Keratinocyte (primary cell): Measurements from ENCODE around the gene GJA8. TPM values are rescaled to one million over a fixed set of nuclear protein-coding genes. Genes with fewer than 3 reads are reported as not detected.

ENCODE experiments used
- DNase-seq: peaks from one replicate; pipeline ENCODE4 v3.0.0-alpha.2; 2011; ENCODE audit warnings: low read depth, missing footprints, low spot score
- FAIRE-seq: peaks from 2 replicates; lab custom pipeline; 2011; peaks lifted over from hg19 to GRCh38; lab: Jason Lieb, UNC
- H2AFZ ChIP-seq: 2 replicates; pipeline ENCODE4 v1.6.0; 2012; ENCODE audit warnings: low read length, control low read depth, inconsistent platforms; ENCODE audit not compliant: control insufficient read depth
- H3K27ac ChIP-seq: 2 replicates; pipeline ENCODE4 v1.5.1; 2011; ENCODE audit warnings: low read length; ENCODE audit not compliant: control insufficient read depth, insufficient read depth
- H3K27me3 ChIP-seq: 3 replicates; pipeline ENCODE4 v1.6.0; 2011; ENCODE audit warnings: low read length; ENCODE audit not compliant: control insufficient read depth, insufficient read depth; ENCODE audit errors: extremely low read depth
- H3K36me3 ChIP-seq, 2 experiments: 2 replicates in 1 of 2; 3 replicates in 1 of 2; pipeline ENCODE4 v1.5.1; 2011; ENCODE audit warnings: low read length in 2 of 2, mild to moderate bottlenecking in 1 of 2; ENCODE audit not compliant: control insufficient read depth in 2 of 2, insufficient read depth in 2 of 2; ENCODE audit errors: extremely low read depth in 1 of 2
- H3K4me1 ChIP-seq: 3 replicates; pipeline ENCODE4 v1.5.1; 2011; ENCODE audit warnings: low read length; ENCODE audit not compliant: control insufficient read depth, insufficient read depth; ENCODE audit errors: extremely low read depth
- H3K4me2 ChIP-seq: 3 replicates; pipeline ENCODE4 v1.6.0; 2011; ENCODE audit warnings: low read depth, low read length; ENCODE audit not compliant: control insufficient read depth, insufficient read depth; ENCODE audit errors: extremely low read depth
- H3K4me3 ChIP-seq, 3 experiments: fragments of 200-600 bp in 1 of 3; sonication (generic) in 1 of 3; 2 replicates in 2 of 3; 3 replicates in 1 of 3; pipeline ENCODE4 v1.5.1; 2011 to 2016; ENCODE audit warnings: low read length in 3 of 3, mild to moderate bottlenecking in 3 of 3, control low read depth in 2 of 3, inconsistent platforms in 1 of 3, low read depth in 1 of 3, mixed read lengths in 1 of 3, mixed run types in 1 of 3, moderate library complexity in 1 of 3; ENCODE audit not compliant: control insufficient read depth in 2 of 3, insufficient read depth in 2 of 3; ENCODE audit errors: extremely low read depth in 1 of 3
- H3K79me2 ChIP-seq: 2 replicates; pipeline ENCODE4 v1.6.0; 2012; ENCODE audit warnings: low read length; ENCODE audit not compliant: control insufficient read depth, insufficient read depth
- H3K9ac ChIP-seq: 3 replicates; pipeline ENCODE4 v1.6.0; 2011; ENCODE audit warnings: low read length; ENCODE audit not compliant: control insufficient read depth, insufficient read depth; ENCODE audit errors: extremely low read depth
- H3K9me1 ChIP-seq: 3 replicates; pipeline ENCODE4 v1.6.0; 2011; ENCODE audit warnings: low read length; ENCODE audit not compliant: control insufficient read depth, insufficient read depth; ENCODE audit errors: extremely low read depth
- H3K9me3 ChIP-seq: 2 replicates; pipeline ENCODE4 v1.5.1; 2012; ENCODE audit warnings: low read depth, low read length; ENCODE audit not compliant: control insufficient read depth
- H4K20me1 ChIP-seq: 3 replicates; pipeline ENCODE4 v1.6.0; 2011; ENCODE audit warnings: low read length; ENCODE audit not compliant: control insufficient read depth, insufficient read depth; ENCODE audit errors: extremely low read depth
- CTCF ChIP-seq, 3 experiments: IDR thresholded peaks in 1 of 3; conservative IDR thresholded peaks in 1 of 3; optimal IDR thresholded peaks in 1 of 3; 2 replicates in 2 of 3; 3 replicates in 1 of 3; pipeline versions ENCODE3 to v1.5.1; 2011; ENCODE audit warnings: low read length in 3 of 3, mild to moderate bottlenecking in 3 of 3, moderate library complexity in 2 of 3, control low read depth in 1 of 3, inconsistent platforms in 1 of 3; ENCODE audit not compliant: insufficient read depth in 2 of 3; ENCODE audit errors: extremely low read depth in 1 of 3
- EZH2 ChIP-seq: IDR thresholded peaks from one replicate; pipeline ENCODE4 v1.6.1; 2012; ENCODE audit warnings: inconsistent platforms, mild to moderate bottlenecking, low read length, moderate library complexity
- dilution Hi-C: fragments of 300-500 bp; cut with MboI; formaldehyde crosslinking; loops from one replicate; pipeline ENCODE4 v1.7.0; 2020; ENCODE audit warnings: low sequenced_read_pairs; ENCODE audit not compliant: extremely low pct_ligation_motif_present
- polyA plus RNA-seq, 5 experiments: library from polyadenylated mRNA; depleted of rRNA in 3 of 5; stranded (reverse) in 3 of 5; stranded (forward) in 1 of 5; unstranded in 1 of 5; fragments of >200 nt; gene quantifications; 1 replicate in 1 of 5; 2 replicates in 3 of 5; 3 replicates in 1 of 5; pipeline versions ENCODE4 v1.2.1 to v1.2.3, GENCODE V29; 2011 to 2012; ENCODE audit warnings: missing spikeins in 2 of 5, low read depth in 1 of 5, low replicate concordance in 1 of 5

Gene GJA8
- polyA plus RNA-seq, 1 donor (not counting 4 experiments of a cell fraction or from before 2014, with no cell fraction given): not detected

GRCh38 chr1:147879911-147880310, 22.7 kb upstream of the GJA8 start:
- Histone ChIP-seq H3K9me3 (no peaks in the 10 kb centered on the region), H3K36me3 (no peaks in the 10 kb centered on the region), H3K4me3 (no peak overlapping the region), H3K4me2 (no peak overlapping the region), H3K4me1 (no peaks in the 10 kb centered on the region), H3K9ac (no peak overlapping the region), H3K27me3 (no peaks in the 10 kb centered on the region), H3K27ac (no peak overlapping the region), H4K20me1 (no peaks in the 10 kb centered on the region), H2AFZ (no peak overlapping the region), H3K9me1 (no peaks in the 10 kb centered on the region), H3K79me2 (no peaks in the 10 kb centered on the region)
- no peak for FAIRE-seq
- dilution Hi-C loops: loop anchor here (25.0 kb wide), 1 partner anchor 143 kb away; no protein-coding TSS in a partner anchor
- no peak for TF ChIP-seq EZH2
- no peak for TF ChIP-seq CTCF (optimal IDR thresholded peaks at IDR 0.05 in 1 of 3, IDR thresholded peaks at IDR 0.05 in 1 of 3, conservative IDR thresholded peaks at IDR 0.05 in 1 of 3; ENCODE audit: extremely low read depth in 1 of 3, insufficient read depth in 2 of 3, low read length in 3 of 3)
- DNase-seq: no peak

GRCh38 chr1:147882535-147882934, 20.1 kb upstream of the GJA8 start:
- dilution Hi-C loops: loop anchor here (25.0 kb wide), 1 partner anchor 145 kb away; no protein-coding TSS in a partner anchor
- H3K27me3 ChIP-seq: no peaks in the 10 kb centered on the region
- no peaks in the 10 kb centered on the region for H3K4me1 ChIP-seq
- FAIRE-seq (no peak), DNase-seq (no peak)
- H3K27ac ChIP-seq: no peak overlapping the region
- TF ChIP-seq EZH2 (no peak), CTCF (optimal IDR thresholded peaks at IDR 0.05 in 1 of 3, IDR thresholded peaks at IDR 0.05 in 1 of 3, conservative IDR thresholded peaks at IDR 0.05 in 1 of 3; ENCODE audit: extremely low read depth in 1 of 3, insufficient read depth in 2 of 3, low read length in 3 of 3) (no peak)
- H3K9ac ChIP-seq: no peak overlapping the region
- H3K9me3 ChIP-seq: no peaks in the 10 kb centered on the region
- no peak overlapping the region for H2AFZ ChIP-seq
- H4K20me1 ChIP-seq: no peaks in the 10 kb centered on the region
- H3K36me3 ChIP-seq: no peaks in the 10 kb centered on the region
- no peak overlapping the region for H3K4me2 ChIP-seq
- H3K79me2 ChIP-seq: no peaks in the 10 kb centered on the region
- no peaks in the 10 kb centered on the region for H3K9me1 ChIP-seq
- H3K4me3 ChIP-seq: no peak overlapping the region
